Measurements from ENCODE around the gene CCDC107. TPM values are rescaled to one million over a fixed set of nuclear protein-coding genes. Genes with fewer than 3 reads are reported as not detected.

CCDC107 gene
- total RNA-seq, 1 donor from 2014 or later: 27.2 TPM

- intact Hi-C loops (cut with micrococcal nuclease): loop anchor here (1.0 to 5.0 kb wide), 4 partner anchors 38 to 542 kb away; partner anchors contain the start of genes ATOSB, CREB3 and TLN1
Observed at GRCh38 chr9:35658968-35659220, 802 bp downstream of the CCDC107 start.

DNA sequence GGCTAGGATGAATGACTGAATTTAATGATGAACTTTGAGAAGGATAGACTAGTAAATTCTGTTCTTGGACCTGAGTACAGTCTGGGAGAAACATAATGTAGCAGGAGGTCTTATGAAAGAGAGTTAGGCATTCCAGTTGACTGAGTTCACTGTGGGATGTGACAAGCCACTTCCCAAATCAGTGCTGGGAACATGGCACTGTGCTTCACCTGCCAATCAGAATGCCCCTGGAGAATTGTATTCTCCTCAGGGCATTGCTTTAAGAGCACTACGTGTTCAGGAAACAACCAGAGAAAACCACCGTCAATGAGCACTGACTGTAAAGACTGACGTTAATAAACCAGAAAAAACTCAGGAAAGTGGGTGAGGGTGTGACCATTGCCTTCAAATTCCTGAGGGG, 1.2 kb downstream of the CCDC107 start:
- intact Hi-C loops (cut with micrococcal nuclease): loop anchor here (2.0 to 5.0 kb wide), 2 partner anchors 37 to 542 kb away; partner anchors contain the start of gene ATOSB

- intact Hi-C loops (cut with micrococcal nuclease): no loop called here
Observed at GRCh38 chr9:35660966-35661415, 2.9 kb downstream of the CCDC107 start.

DNA sequence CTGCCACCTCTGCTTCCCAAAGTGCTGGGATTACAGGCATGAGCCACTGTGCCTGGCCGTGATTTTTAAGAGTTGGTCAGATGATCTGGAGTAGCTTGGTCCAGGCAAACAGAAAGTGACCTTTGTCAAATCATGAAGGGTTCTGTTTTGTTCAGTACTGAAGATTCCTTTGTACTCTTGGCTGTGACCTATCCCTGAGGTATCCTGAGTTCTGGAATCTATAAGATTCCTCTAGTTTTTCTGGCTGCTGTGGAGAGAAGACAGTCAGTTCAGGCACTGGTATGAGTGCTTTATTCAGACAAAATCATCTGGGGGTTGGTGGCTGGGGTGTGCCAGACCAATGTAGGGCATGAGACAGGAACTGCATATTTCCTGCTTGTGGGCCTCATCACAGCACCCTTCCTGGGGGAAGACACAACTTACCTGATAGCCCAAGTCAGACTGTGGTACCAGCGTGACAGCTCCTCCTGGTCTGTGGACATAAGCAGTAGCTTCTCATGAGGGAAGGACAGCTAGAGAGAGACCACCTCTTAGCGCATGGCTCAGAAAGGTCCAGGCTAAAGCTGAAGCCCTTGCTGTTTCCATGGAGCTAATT, 3.8 kb downstream of the CCDC107 start:
- intact Hi-C loops (cut with micrococcal nuclease): no loop called here

GRCh38 chr9:35662437-35662836, 4.3 kb downstream of the CCDC107 start:
- intact Hi-C loops (cut with micrococcal nuclease): no loop called here

DNA sequence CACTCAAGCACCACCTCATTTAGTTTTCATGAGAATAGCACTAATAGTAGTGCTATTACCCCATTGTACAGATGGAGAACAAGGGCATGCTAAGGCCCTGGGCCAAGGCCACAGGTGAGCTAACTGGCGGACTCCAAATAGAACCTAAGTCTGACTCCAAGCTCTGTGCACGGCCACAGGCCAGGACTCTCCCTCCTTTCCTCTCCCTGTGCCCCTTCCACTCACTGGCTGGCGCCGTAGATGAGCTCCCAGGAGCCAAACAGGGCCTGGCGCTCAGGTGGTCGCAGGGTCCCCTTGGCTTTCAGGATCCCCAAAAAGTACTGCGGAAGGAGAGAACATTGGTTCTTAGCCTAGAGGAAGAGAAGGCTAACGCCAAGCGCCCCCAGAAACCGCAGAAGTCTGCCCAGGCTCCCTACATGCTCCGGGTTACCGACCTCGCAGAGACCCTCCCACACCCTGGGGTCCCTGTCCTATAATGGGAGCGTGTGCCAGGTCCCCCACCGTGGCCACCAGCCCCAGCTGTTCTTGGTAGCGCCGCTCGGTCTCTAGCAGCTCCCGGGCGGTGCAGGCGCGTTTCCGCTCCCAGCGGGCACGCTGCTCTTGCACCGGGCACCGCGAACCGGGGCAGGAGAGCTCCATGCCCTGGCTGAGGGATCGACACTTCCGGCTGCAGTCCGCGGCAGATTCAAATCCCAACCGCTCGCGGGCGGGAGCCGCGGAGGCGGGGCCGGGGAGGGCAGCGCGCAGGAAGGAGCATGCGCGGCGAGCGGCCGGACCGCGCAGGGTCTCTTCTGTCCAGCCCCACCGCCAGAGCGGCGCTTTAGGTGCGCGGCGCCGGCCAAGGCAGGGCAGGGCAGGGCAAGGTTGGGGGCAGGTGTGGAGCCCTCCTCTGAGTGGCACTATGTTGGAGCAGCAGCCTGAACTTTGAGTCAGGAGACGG, 6.7 kb downstream of the CCDC107 start, which contains the start of gene ARHGEF39:
Gene ARHGEF39 (minus strand): TSS at position 665 of the 940 bp plus-strand sequence. CDS start 26 bp downstream, at position 639.
- intact Hi-C loops (cut with micrococcal nuclease): no loop called here

DNA sequence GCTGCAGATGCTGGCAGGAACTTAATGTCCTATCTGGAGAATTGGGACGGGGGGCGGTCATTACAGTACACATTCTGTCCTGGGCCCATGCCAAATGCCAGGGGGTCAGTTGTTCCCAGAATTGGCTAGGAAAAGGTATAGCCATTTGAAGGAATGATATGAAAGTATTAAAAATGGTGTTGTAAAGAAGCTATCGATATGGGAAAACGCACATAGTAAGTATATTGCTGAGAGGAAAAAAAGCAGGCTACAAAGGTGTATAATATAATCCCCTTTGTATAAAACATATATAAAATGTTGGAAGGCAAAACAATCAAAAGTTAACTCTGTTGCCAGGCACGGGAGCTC, 7.4 kb downstream of the CCDC107 start:
- intact Hi-C loops (cut with micrococcal nuclease): no loop called here

- intact Hi-C loops (cut with micrococcal nuclease): no loop called here
Observed at GRCh38 chr9:35666045-35666444, 8.0 kb downstream of the CCDC107 start.

GRCh38 chr9:35666549-35666948, 8.5 kb downstream of the CCDC107 start:
- intact Hi-C loops (cut with micrococcal nuclease): no loop called here

DNA sequence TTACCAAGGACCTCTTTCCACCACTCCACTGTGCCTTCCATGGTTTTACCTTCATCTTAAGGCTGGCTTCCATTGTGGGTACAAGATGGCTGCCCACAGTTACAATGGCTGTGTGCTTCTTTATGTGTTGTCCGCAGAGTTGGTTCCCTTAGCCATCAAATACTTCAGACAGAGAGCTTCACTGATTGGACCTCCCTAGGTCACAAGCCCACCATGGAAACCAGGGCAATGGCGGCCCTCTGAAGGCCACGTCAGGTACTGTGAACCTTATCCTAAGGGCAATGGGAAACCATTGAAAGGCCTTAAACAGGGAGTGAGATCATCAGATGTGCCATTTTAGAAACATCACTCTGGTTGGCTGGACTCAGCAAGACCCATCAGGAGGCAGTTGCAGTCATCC, 9.8 kb downstream of the CCDC107 start:
- intact Hi-C loops (cut with micrococcal nuclease): no loop called here

DNA sequence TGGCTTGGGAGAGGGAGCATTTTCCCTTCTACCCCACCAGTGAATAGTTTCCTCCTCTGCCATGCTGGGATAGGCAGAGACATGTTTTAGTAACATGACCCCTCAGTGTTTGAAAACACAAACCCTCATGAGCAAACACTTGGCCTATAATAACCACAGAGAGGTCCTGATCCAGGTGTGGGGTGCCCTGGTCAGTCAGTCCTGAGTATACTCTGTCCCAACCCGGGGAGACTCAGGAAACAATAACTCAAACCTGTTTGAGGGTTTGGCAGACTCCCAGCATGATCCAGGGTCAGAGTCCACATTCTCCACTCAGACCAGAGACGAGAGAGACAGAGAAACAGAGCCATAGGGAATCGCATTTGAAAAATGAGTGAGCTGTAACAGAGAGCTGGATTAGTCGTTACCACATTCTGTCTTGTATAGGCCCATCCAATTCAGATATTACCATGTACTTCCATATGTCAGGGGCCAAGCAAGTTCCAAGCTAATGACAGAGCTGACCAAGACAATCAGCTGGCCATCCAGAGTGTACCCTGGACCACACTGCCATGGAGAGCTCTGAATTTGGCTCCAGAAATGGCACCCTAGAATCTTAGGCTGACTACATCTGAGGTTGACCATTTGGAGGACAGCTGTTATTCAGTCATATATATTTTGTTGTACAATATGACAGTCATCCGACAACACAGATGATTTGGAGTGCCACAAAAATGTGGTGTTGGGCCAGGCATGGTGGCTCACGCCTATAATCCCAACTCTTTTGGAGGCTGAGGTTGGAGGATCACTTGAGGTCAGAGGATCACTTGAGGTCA, 11.4 kb downstream of the CCDC107 start:
- intact Hi-C loops (cut with micrococcal nuclease): no loop called here

DNA sequence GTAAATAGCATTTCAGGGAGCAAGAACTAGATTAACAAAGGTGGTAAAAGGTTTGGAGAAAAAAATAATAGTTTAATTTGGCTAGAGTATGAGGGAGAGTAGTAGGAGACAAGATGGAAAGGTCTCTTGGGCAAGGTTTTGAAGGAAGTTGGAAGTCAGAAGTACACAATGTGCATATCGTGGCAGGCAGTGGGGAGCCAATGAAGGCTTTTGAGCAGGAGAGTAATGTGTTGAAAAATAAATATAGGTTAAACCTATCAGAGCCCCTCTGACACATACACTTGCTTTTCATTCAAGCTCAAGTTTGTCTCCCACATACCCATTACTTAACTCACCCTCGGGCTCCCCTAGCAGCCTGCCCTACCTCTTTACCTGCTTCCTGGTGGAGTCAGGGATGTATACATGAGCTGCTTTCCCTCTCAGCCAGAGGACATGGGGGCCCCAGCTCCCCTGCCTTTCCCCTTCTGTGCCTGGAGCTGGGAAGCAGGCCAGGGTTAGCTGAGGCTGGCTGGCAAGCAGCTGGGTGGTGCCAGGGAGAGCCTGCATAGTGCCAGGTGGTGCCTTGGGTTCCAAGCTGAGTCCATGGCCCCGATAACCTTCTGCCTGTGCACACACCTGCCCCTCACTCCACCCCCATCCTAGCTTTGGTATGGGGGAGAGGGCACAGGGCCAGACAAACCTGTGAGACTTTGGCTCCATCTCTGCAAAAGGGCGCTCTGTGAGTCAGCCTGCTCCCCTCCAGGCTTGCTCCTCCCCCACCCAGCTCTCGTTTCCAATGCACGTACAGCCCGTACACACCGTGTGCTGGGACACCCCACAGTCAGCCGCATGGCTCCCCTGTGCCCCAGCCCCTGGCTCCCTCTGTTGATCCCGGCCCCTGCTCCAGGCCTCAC, 15.3 kb downstream of the CCDC107 start, which contains the start of gene CA9:
Gene CA9 (plus strand): TSS at position 797 of the 893 bp plus-strand sequence. CDS start 32 bp downstream, at position 829.
- intact Hi-C loops (cut with micrococcal nuclease): no loop called here

GRCh38 chr9:35674025-35674361, 15.9 kb downstream of the CCDC107 start:
- intact Hi-C loops (cut with micrococcal nuclease): no loop called here

GRCh38 chr9:35675204-35675603, 17.1 kb downstream of the CCDC107 start:
- intact Hi-C loops (cut with micrococcal nuclease): no loop called here

GRCh38 chr9:35675732-35676392, 17.8 kb downstream of the CCDC107 start:
- intact Hi-C loops (cut with micrococcal nuclease): no loop called here

- intact Hi-C loops (cut with micrococcal nuclease): no loop called here
Observed at GRCh38 chr9:35679091-35679490, 21.0 kb downstream of the CCDC107 start.

GRCh38 chr9:35679766-35680330, 21.8 kb downstream of the CCDC107 start:
- intact Hi-C loops (cut with micrococcal nuclease): no loop called here

DNA sequence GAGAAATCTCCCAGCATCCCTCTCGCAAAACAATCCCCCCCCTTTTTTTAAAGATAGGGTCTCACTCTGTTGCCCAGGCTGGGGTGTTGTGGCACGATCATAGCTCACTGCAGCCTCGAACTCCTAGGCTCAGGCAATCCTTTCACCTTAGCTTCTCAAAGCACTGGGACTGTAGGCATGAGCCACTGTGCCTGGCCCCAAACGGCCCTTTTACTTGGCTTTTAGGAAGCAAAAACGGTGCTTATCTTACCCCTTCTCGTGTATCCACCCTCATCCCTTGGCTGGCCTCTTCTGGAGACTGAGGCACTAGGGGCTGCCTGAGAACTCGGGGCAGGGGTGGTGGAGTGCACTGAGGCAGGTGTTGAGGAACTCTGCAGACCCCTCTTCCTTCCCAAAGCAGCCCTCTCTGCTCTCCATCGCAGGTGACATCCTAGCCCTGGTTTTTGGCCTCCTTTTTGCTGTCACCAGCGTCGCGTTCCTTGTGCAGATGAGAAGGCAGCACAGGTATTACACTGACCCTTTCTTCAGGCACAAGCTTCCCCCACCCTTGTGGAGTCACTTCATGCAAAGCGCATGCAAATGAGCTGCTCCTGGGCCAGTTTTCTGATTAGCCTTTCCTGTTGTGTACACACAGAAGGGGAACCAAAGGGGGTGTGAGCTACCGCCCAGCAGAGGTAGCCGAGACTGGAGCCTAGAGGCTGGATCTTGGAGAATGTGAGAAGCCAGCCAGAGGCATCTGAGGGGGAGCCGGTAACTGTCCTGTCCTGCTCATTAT, 22.4 kb downstream of the CCDC107 start:
- intact Hi-C loops (cut with micrococcal nuclease): no loop called here

DNA sequence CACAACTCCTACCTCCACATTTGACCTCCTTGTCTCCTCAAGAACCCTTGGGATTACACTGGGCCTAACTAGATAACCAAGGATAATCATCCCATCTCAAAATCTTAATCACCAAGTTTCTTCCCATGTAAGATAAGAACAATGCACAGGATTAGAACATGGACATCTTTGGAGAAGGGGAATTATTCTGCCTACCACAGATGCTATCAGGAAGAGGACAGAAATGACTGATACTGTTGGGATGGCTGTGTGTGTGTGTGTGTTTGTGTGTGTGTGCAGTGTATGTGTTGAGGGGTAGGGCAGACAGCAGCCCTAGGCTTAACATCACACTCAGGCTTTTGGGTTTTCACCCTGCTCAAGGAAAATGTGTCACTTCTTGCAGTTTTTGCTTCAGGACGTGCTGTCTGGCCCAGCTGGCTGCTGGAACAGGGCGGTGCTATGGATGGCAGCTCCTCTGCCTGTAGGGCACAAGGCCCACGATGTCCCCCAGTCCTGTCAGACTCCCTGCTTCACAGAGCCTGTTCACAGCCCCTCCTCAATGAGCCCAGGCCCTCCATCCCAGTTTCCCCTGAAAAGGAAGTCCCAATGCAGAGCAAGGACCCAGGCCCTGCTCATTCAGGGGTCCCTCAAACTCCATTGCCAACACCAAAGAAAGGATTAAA, 23.4 kb downstream of the CCDC107 start:
- intact Hi-C loops (cut with micrococcal nuclease): no loop called here

Data from T-helper 2 cell treated with Interferon-gamma antibody and Interleukin-4, amounts not matched to agents 100 ng/mL and 5 ng/mL, for 36 hours (primary cell).